Epithelial cell of proximal tubule (primary cell): ENCODE measurements around the gene PDE4C. TPM values are rescaled to one million over a fixed set of nuclear protein-coding genes. Genes with fewer than 3 reads are reported as not detected.

Experiments used
- DNase-seq: peaks from one replicate; pipeline ENCODE4 v3.0.0-alpha.2; 2011; ENCODE audit warnings: low read depth
- H3K4me3 ChIP-seq: 2 replicates; pipeline ENCODE4 v1.5.1; 2011; ENCODE audit warnings: low read depth, mild to moderate bottlenecking, low read length
- total RNA-seq: library from RNA; depleted of rRNA; stranded (reverse); fragments of >200 nt; gene quantifications from 2 replicates; pipeline ENCODE4 v1.2.3, GENCODE V29; 2015
- TF ChIP-seq, protein P1 (sequence below): conservative IDR thresholded peaks from 2 replicates; pipeline ENCODE4 v1.5.1; 2012; ENCODE audit warnings: low read depth, mild to moderate bottlenecking, low read length

The PDE4C gene
- total RNA-seq, 1 donor from 2014 or later = 0.63 TPM

DNA sequence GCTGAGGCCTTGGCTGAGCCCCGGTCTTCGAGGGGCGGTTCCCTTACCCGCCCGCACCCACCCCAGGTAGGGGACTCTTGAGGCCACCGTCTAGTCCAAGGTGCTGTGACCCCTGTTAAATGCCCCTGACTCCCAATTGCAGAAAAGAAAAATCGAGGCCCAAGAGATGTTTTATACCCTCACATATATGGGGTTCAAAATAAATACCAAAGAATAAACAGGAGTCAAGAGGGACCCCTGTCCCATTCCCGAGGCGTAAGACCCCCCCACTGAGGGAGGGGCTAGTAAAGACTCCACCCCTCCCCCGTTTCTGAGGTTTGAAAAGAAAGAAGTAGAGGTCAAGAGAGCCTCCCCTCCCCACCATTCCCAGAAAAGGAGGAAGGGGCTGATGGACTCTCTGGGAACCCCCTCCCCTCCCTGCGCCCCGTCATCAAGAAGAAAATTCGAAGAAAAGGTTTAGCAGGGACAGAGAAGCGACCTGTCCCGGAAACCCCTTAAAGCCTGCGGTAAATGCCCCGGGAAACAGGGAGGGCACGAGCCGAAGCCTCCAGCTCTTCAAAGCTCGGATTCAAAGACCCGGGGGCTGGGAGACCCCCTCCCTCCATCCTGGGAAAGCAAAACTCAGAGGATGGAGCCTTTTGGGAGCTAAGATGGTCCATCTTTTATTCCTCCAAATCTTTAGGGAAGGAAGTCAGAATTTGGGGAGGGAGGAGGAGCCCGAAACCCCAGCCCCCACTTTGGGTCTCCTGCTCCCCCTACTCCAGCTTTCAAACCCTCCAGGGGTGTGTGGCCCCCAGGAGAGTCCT is 21.6 kb downstream of the PDE4C start:
- peak overlapping the region; percentile 95 for H3K4me3 ChIP-seq
- TF ChIP-seq, protein P1, sequence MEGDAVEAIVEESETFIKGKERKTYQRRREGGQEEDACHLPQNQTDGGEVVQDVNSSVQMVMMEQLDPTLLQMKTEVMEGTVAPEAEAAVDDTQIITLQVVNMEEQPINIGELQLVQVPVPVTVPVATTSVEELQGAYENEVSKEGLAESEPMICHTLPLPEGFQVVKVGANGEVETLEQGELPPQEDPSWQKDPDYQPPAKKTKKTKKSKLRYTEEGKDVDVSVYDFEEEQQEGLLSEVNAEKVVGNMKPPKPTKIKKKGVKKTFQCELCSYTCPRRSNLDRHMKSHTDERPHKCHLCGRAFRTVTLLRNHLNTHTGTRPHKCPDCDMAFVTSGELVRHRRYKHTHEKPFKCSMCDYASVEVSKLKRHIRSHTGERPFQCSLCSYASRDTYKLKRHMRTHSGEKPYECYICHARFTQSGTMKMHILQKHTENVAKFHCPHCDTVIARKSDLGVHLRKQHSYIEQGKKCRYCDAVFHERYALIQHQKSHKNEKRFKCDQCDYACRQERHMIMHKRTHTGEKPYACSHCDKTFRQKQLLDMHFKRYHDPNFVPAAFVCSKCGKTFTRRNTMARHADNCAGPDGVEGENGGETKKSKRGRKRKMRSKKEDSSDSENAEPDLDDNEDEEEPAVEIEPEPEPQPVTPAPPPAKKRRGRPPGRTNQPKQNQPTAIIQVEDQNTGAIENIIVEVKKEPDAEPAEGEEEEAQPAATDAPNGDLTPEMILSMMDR = no peak
- DNase-seq = no peak

DNA sequence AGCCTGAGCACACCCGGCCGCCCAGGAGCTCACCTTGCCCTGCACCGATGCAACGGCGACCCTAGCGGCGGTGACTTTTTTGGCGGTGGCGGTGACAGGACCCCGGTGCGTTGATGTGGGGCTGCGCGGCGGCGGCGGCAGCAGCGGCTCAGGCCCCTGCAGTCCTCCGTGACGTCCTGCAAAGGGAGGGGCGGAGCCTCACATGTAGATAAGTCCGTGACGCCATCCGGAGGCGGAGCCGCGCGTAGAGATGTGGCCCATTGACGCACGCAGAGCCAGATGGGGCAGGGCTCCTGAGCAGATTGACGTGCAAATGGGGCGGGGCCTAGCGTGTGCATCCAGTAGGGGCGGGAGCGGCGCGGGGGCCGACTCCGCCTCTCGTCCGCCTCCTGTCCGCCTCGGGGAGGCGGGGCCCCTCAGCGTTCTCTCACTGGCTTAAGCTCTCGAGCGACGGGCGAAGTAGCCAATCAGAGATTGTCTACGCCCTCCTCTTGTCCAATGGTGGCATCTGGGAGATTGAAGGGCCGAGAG is 22.3 kb downstream of the PDE4C start, which contains the start of gene RAB3A:
RAB3A (minus strand) TSS at position 180 of the 531 bp plus-strand sequence. CDS start 1,302 bp downstream, outside the sequence.
- DNase-seq = peak; percentile 97
- TF ChIP-seq, protein P1 = no peak
- peak within 1 kb of the TSS; percentile 95 for H3K4me3 ChIP-seq

DNA sequence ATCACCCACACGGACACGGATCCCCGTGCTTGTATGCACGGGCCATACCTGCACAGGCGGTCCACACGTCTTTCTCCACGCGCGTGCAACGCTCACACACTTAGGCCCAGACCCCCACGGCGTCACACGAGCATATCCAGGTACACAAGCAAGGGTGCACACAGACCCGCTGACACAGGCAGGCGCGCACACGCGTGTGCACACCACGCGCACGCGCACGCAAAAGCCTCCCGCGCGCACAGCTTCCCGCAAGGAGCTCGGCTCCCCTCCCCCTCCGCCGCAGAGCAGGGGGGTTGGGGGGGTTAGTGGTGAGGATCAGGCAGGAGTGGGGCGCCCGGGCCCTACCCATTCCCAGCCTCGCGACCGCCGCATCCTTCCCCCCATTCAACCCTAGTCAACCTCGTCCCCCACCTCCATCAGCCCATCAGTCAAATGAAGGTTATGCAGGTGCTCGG is 22.8 kb downstream of the PDE4C start:
- peak overlapping the region; percentile 83 for H3K4me3 ChIP-seq
- no peak for DNase-seq
- TF ChIP-seq, protein P1 = no peak

DNA sequence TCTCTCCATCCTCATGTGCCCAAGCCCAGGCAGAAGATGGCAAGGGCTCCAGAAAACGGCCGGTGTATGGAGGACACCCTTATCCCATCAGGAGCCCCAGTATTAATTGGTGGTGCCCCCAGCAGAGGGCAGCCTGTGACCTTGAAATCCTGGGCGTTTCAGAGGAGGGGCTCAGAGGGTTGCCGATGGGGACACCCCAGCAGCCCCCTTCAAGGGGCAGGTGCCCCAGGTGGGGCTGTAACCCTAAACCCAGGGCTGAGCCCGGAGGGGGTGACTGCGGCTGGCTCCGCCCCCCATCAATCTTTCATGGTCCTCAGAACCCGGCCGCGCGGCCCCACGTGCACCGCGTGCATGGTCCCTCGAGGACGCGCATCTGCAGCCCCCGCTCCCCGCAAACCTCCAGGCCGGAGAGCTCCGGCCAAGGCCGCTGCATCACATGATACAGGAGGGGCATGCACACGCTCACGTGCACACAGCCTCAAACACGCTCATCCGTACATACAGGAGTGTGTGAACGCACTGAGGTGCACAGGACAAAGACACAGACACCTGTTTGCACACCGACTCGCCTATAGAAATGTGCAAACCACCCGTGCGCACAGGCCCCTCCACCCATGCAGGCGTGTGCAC is 23.3 kb downstream of the PDE4C start:
- peak overlapping the region; percentile 83 for H3K4me3 ChIP-seq
- DNase-seq = no peak
- TF ChIP-seq, protein P1 = peak; percentile 31

DNA sequence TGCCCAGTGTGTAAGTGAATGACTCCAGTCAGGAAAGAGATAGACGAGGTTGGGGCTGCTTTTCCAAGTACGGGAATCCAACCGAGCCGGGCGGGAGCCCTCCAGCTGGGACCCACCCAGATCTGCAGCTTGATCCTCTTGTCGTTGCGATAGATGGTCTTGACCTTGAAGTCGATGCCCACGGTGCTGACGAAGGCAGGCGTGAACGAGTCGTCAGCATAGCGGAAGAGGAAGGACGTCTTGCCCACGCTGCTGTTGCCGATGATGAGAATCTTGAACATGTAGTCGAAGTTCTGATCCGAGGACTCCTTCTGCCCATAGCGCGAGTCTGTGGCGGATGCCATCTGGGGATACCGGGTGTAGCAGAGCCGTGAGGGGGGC is 23.9 kb downstream of the PDE4C start:
- no peak overlapping the region for H3K4me3 ChIP-seq
- no peak for DNase-seq
- TF ChIP-seq, protein P1 = no peak

DNA sequence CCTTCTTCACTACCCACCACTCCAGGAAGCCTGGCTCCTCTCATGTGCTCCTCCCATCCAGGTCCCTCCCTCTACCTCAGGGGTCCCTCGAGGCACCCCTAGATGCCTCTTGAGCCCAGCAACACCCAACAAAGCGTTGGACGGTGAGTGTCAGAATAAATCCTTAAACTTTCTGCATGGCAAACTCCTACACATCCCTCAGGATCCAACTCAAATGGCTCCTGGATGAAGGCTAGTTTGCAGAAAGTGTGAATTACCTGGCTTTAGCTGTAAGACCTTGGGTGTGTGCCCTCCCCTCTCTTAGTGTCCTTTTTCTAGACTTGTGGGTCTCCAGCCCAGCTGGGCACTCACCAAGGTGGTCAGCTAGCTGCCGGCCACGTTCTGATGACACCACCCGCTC is 27.9 kb downstream of the PDE4C start:
- DNase-seq = no peak
- H3K4me3 ChIP-seq = no peak overlapping the region
- TF ChIP-seq, protein P1 = no peak
